NK-92 treated with Interleukin-12 subunit alpha and Interleukin-12 subunit beta, amount 100 ng/mL, for 24 hours (cell line): ENCODE measurements around the gene PREX1.
"Not testable (repeated sequence)": the region's sequence is repeated elsewhere in the genome, so short reads cannot be mapped to it uniquely, and the experiment has no call there.

ENCODE experiments used
- DNase-seq: peaks from one replicate; lab custom pipeline; 2025; lab: John Stamatoyannopoulos, UW

Gene PREX1

DNA sequence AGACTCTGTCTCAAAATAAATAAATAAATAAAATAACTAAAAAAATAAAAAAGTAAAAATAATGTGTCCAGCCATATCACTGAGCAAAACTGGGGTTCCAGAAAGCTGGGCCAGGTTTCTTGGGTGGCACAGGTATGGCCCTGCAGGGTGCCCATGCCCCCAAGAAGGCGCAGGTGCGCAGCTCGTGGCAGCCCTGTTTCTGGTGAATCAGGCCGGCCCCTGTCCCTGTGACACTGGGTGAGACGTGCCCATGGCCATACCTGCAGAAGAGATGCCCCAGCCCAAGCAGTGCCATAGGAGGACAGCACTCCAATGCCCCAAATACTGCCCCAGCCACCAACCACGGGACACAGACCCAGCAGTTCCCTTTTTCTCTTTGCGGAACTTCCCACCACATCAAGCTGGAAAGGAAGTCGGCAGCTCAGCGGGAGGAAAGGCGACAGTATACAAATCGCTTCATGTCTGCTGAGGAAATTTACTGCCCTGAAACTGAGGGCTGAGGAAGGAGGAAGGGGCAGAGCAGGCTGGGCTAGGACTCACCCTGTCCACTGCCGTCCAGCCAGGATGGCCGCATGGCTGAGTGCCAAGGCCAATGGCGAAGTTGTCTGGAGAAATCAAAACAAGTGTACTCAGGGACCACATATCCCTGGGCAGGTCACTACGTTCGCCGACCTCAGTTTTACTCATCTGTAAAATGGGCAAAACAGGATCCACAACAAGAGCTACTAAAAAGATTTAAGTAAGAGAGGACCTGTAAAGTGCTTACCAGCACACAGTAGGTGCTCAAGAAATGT, 55.4 kb downstream of the PREX1 start:
- DNase-seq: no peak

GRCh38 chr20:48771542-48771941, 56.3 kb downstream of the PREX1 start:
- DNase-seq: no peak

DNA sequence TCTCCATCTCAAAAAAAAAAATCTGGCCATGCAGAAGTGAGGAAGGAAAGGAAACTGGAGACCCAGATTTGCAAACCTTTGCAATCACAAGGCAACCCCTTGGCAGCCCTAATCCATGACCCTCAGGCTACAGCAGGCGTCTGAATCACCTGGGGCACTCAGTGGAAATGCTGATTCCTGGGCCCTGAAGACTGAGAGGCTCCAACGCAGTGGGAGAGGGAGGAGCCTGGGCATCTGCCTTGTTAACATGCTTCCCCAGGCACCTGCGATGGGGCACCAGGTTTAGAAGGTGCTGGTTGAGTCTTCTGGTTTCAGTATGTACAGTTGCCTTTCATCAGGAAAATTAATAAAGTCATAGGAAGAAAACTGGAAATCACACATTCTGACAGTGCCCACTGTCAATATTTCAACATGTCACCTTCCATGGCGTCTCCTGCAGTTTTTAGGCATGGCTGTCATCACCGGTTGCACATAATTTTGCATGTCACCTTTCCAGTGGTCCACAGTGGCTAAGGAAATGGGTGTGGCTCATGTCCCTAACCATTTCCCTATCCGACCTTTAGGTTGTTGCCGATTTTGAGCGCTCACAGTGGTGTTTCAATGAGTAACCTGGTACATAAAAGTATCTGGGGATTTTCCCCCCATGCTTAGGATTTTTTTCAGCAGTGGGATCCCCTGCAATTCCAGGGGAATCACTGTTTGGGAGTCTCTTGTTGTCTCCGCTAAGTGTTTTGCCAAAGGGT, 56.9 kb downstream of the PREX1 start:
- DNase-seq: no peak

- DNase-seq: peak; percentile 94
Measured at GRCh38 chr20:48769069-48769983, 58.5 kb downstream of the PREX1 start.

GRCh38 chr20:48766961-48767960, 60.5 kb downstream of the PREX1 start:
- no peak for DNase-seq

DNA sequence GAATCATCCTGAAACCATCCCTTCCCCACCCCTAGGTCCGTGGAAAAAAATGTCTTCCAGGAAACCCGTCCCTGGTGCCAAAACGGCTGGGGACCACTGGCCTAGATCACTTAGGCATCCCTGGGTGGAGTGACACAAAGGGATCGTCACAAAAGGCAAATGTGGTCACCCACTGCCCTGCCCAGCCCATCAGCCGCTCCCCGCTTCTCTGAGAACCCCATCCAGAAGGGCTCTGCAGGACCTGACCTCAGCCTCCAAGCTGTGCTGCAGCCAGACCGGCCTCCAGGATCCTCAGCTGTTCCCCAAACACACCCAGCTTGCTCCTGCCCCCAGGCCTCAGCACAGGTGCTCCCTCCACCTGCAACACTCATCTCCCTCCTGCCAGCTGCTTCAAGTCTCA, 61.6 kb downstream of the PREX1 start:
- no peak for DNase-seq

GRCh38 chr20:48765359-48765758, 62.4 kb downstream of the PREX1 start:
- no peak for DNase-seq

GRCh38 chr20:48763216-48763914, 64.4 kb downstream of the PREX1 start:
- no peak for DNase-seq

DNA sequence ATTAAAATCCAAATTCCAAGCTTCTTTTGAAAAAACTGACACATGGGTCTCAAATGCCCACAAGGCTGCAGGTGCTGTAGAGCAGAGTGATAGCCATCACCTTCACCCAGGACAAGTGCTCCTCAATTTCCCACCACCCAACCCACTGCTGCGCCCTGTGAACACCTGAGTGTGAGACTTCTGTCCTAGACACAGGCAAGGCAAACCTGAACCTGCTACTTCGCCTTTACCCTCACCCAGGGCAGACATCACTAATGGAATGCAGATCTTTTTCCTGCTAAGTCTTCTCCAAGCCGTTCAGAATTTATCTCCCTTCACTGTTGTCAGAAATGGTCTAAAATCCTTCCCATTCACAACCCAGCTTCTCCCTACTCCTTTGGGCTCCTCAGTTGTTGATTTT, 65.9 kb downstream of the PREX1 start:
- DNase-seq: no peak

GRCh38 chr20:48761023-48761785, 66.6 kb downstream of the PREX1 start:
- DNase-seq: peak; percentile 88

GRCh38 chr20:48760403-48760983, 67.3 kb downstream of the PREX1 start:
- DNase-seq: peak; percentile 86

DNA sequence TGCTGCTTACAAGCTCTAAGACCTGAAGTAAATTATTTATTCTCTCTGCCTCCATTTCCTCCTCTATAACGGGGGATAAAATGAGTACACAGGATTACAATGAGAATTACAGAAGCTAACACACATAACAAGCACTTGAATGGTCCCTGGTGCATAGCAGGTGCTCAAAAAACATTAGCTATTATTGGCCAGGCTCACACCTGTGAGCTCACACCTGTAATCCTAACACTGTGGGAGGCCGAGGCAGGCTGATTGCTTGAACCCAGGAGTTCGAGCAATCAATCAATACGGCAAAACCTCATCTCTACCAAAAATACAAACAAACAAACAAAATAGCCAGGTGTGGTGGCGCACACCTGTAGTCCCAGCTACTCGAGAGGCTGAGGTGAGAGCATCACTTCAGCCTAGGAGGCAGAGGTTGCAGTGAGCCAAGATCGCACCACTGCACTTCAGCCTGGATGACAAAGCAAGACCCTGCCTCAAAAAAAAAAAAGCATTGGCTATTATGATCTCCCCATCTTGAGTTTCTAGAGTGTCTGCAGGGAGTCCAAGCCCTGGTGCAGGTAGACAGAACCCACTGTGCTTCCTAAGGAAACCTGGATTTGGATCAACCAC, 68.1 kb downstream of the PREX1 start:
- no peak for DNase-seq

GRCh38 chr20:48758206-48758820, 69.5 kb downstream of the PREX1 start:
- DNase-seq: no peak

DNA sequence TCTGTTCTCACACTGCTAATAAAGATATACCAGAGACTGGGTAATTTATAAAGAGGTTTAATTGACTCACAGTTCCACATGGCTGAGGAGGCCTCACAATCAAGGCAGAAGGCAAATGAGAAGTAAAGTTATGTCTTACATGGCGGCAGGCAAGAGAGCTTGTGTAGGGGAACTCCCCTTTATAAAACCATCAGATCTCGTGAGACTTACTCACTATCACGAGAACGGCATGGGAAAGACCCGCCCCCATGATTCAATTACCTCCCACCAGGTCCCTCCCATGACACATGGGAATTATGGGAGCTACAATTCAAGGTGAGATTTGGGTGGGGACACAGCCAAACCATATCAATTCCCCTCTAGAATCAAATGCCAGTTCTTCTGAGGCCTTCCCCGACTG, 71.0 kb downstream of the PREX1 start:
- not testable (repeated sequence) for DNase-seq

- DNase-seq: no peak
Measured at GRCh38 chr20:48754292-48754691, 73.5 kb downstream of the PREX1 start.

- DNase-seq: no peak
Measured at GRCh38 chr20:48752963-48753362, 74.8 kb downstream of the PREX1 start.

DNA sequence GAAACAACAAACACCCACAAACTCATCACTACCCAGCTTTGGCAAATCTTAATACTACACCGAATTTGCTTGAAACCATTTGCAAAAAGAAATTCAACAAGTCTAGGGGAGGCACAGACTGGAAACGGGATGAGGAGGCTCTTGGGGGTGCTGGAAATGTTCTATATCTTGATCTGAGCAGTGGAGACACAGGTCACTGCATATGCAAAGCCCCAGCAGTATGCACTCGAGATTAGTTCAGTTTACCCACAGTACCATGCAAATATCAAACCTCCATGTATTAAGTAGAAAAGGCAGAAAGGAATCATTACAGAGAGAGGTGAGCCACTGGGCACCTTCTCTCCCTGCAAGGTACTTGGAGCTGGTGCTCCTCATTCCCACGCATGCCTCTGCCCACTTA, 75.9 kb downstream of the PREX1 start:
- no peak for DNase-seq

DNA sequence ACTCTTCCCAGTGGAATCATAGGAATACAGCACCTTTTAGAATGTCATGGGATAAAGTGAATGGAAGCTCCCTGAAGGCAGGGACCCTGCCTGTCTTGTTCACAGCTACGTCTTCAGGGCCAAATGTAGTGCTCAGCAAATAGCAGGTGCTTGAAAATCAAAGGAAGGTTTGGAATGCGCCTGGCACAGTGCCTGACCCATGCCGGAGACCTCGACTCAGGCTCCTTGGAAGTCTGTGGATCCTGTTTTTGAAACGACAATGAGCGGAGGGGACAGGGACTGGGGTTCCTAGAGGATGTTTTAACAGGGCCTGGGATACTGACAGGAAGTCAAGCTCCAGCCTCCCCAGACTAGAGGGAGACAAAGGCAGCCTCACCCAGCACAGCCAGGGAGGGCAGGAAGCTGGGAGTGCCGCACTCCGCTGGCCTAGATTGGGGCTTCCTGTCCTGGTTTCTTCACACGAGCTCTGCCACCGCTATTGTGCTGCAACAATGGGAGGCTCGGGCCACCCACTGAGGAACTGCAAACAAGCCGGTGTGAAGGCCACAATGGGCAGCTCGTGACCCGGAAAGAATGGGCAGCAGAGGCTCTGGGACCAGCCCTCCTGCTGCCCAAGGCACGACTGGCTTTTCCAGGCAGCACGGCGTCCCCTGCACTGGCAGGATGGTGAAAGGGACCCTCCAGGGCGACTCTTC, 76.7 kb downstream of the PREX1 start:
- no peak for DNase-seq
